ENCODE data around the gene PRDM16.

GRCh38 chr1:3031401-3032221 is 37.4 kb upstream of the PRDM16 start:
- TF ChIP-seq EP300 (IDR thresholded peaks at IDR 0.05; ENCODE audit: low read depth) (no peak), CTCF (IDR thresholded peaks at IDR 0.05) (no peak), POLR2AphosphoS5 (IDR thresholded peaks at IDR 0.05) (no peak)
